OCI-LY1 (cell line): ENCODE results near the gene PRADC1.

Experiments used
- EZH2 ChIP-seq: fragments of 200-600 bp; sonication (generic), shearing (Covaris generic); IDR thresholded peaks from 2 replicates; pipeline ENCODE4 v1.8.0; 2017; ENCODE audit warnings: borderline replicate concordance, mixed run types, mild to moderate bottlenecking, antibody characterized with exemption, low read length, moderate library complexity, mixed read lengths
- TF ChIP-seq, protein P1 (sequence below): fragments of 200-600 bp; sonication (generic), shearing (Covaris generic); IDR thresholded peaks from 2 replicates; pipeline ENCODE4 v1.5.1; 2017; ENCODE audit warnings: mild to moderate bottlenecking, antibody characterized with exemption, low read length, moderate library complexity, mixed read lengths

GRCh38 chr2:73252238-73253027 is 19.4 kb upstream of the PRADC1 start:
- TF ChIP-seq, protein P1, sequence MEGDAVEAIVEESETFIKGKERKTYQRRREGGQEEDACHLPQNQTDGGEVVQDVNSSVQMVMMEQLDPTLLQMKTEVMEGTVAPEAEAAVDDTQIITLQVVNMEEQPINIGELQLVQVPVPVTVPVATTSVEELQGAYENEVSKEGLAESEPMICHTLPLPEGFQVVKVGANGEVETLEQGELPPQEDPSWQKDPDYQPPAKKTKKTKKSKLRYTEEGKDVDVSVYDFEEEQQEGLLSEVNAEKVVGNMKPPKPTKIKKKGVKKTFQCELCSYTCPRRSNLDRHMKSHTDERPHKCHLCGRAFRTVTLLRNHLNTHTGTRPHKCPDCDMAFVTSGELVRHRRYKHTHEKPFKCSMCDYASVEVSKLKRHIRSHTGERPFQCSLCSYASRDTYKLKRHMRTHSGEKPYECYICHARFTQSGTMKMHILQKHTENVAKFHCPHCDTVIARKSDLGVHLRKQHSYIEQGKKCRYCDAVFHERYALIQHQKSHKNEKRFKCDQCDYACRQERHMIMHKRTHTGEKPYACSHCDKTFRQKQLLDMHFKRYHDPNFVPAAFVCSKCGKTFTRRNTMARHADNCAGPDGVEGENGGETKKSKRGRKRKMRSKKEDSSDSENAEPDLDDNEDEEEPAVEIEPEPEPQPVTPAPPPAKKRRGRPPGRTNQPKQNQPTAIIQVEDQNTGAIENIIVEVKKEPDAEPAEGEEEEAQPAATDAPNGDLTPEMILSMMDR = no peak
- TF ChIP-seq EZH2 = no peak
